OCI-LY7 (cell line): Measurements from ENCODE around the gene CNIH1. TPM values are rescaled to one million over a fixed set of nuclear protein-coding genes. Genes with fewer than 3 reads are reported as not detected.

ENCODE experiments used
- Bru-seq: library from RNA; stranded (reverse); fragments of 400-500 nt; gene quantifications from one replicate; lab custom pipeline; 2021; lab: Mats Ljungman, UMichigan
- BruChase-seq, 2 experiments: library from RNA; stranded (reverse); fragments of 400-500 nt; gene quantifications; one replicate each; lab custom pipeline; 2021; lab: Mats Ljungman, UMichigan
- BruUV-seq: library from RNA; stranded (reverse); fragments of 400-500 nt; replicated peaks from 2 replicates; lab custom pipeline; 2021; lab: Mats Ljungman, UMichigan
- CTCF ChIA-PET: fragments of 300-600 bp; sonication (Branson Sonifier 250); formaldehyde crosslinking; loops from one replicate; lab custom pipeline; 2022; ENCODE audit warnings: antibody characterized with exemption; ENCODE audit not compliant: unreplicated experiment; lab: Charles Lee
- POLR2A ChIA-PET: fragments of 300-600 bp; sonication (Branson Sonifier 250); formaldehyde crosslinking; loops from one replicate; lab custom pipeline; 2022; ENCODE audit warnings: antibody characterized with exemption; lab: Charles Lee
- DNase-seq: peaks from one replicate; pipeline ENCODE4 v3.0.0-alpha.2; 2015; ENCODE audit warnings: low spot score
- H2AFZ ChIP-seq: fragments of 200-600 bp; sonication (generic), shearing (Covaris generic); 2 replicates; pipeline ENCODE4 v1.6.1; 2014; ENCODE audit warnings: mild to moderate bottlenecking, antibody characterized with exemption, low read length, moderate library complexity
- H3K27ac ChIP-seq: fragments of 200-600 bp; sonication (generic); 2 replicates; pipeline ENCODE4 v1.5.1; 2014; ENCODE audit warnings: mixed run types, low read depth, mild to moderate bottlenecking, moderate library complexity, low read length, inconsistent platforms; ENCODE audit not compliant: poor library complexity, severe bottlenecking
- H3K36me3 ChIP-seq: fragments of 200-600 bp; sonication (generic); 2 replicates; pipeline ENCODE4 v1.6.1; 2014; ENCODE audit warnings: mild to moderate bottlenecking, antibody characterized with exemption, low read length, moderate library complexity, mixed read lengths; ENCODE audit not compliant: insufficient read depth
- H3K4me1 ChIP-seq: fragments of 200-600 bp; sonication (generic); 2 replicates; pipeline ENCODE4 v1.5.1; 2014; ENCODE audit warnings: mild to moderate bottlenecking, low read length; ENCODE audit not compliant: insufficient read depth, poor library complexity, severe bottlenecking
- H3K4me2 ChIP-seq: fragments of 200-600 bp; sonication (generic); 2 replicates; pipeline ENCODE4 v1.6.1; 2014; ENCODE audit warnings: mild to moderate bottlenecking, low read length
- H3K4me3 ChIP-seq: fragments of 200-600 bp; sonication (generic); 2 replicates; pipeline ENCODE4 v1.5.1; 2014; ENCODE audit warnings: mild to moderate bottlenecking, low read depth, low read length; ENCODE audit not compliant: poor library complexity, severe bottlenecking
- H3K79me2 ChIP-seq: fragments of 200-600 bp; sonication (generic); 2 replicates; pipeline ENCODE4 v1.6.1; 2016; ENCODE audit warnings: low read depth, mild to moderate bottlenecking, low read length, moderate library complexity, mixed read lengths; ENCODE audit not compliant: insufficient read depth
- H3K9me2 ChIP-seq: fragments of 200-600 bp; sonication (generic); 2 replicates; pipeline ENCODE4 v1.6.1; 2016; ENCODE audit warnings: mild to moderate bottlenecking, low read length, mixed read lengths; ENCODE audit not compliant: insufficient read depth
- H3K9me3 ChIP-seq: fragments of 200-600 bp; sonication (generic); 2 replicates; pipeline ENCODE4 v1.6.1; 2014; ENCODE audit warnings: mild to moderate bottlenecking, mixed run types, low read length, mixed read lengths
- H4K20me1 ChIP-seq: fragments of 200-600 bp; sonication (generic); 2 replicates; pipeline ENCODE4 v1.6.1; 2014; ENCODE audit warnings: mild to moderate bottlenecking, antibody characterized with exemption, low read length, moderate library complexity, mixed read lengths; ENCODE audit not compliant: insufficient read depth
- EZH2phosphoT487 ChIP-seq: fragments of 200-600 bp; sonication (generic); IDR thresholded peaks from 2 replicates; pipeline ENCODE4 v1.6.1; 2018; ENCODE audit warnings: low read depth, borderline replicate concordance, mild to moderate bottlenecking, mixed run types, antibody characterized with exemption, low read length, moderate library complexity, mixed read lengths
- intact Hi-C: fragments of 100-400 bp; cut with micrococcal nuclease; formaldehyde crosslinking; loops from one replicate; pipeline ENCODE4 v1.10.0; 2022; ENCODE audit not compliant: unreplicated experiment
- long read RNA-seq: library from polyadenylated mRNA; stranded (forward); transcript quantifications from one replicate; pipeline ENCODE4 v2.0.0, GENCODE V29; 2022
- total RNA-seq, 2 experiments: library from RNA; depleted of rRNA in 1 of 2; stranded (reverse); fragments of >200 nt in 1 of 2; shearing (Covaris generic) in 1 of 2; gene quantifications; 2 replicates each; pipeline ENCODE4 v1.2.3, GENCODE V29; 2014 to 2022
- TF ChIP-seq, protein P1 (sequence below): fragments of 200-600 bp; sonication (generic); conservative IDR thresholded peaks from 2 replicates; pipeline ENCODE4 v1.5.1; 2014; ENCODE audit warnings: mild to moderate bottlenecking, antibody characterized with exemption, low read length, moderate library complexity, mixed read lengths

CNIH1 gene
- total RNA-seq (2014; rRNA removed; shearing (Covaris generic)) (18.7 and 29.7 TPM in 2 replicates), total RNA-seq (2022) (96.6 and 109 TPM in 2 replicates), Bru-seq, nascent RNA (percentile 94 among the genes with signal in this experiment), BruChase-seq, experiment 1, labeled RNA remaining after a 6-hour chase (percentile 92 among the genes with signal in this experiment), BruChase-seq, experiment 2, labeled RNA remaining after a 2-hour chase (percentile 95 among the genes with signal in this experiment)
- long read RNA-seq, full-length matches to known transcripts: 72 of 78 reads
- long read RNA-seq, partial matches to known transcripts: 0 of 78 reads
- long read RNA-seq, other reads (novel, unspliced or antisense): 6 of 78 reads

DNA sequence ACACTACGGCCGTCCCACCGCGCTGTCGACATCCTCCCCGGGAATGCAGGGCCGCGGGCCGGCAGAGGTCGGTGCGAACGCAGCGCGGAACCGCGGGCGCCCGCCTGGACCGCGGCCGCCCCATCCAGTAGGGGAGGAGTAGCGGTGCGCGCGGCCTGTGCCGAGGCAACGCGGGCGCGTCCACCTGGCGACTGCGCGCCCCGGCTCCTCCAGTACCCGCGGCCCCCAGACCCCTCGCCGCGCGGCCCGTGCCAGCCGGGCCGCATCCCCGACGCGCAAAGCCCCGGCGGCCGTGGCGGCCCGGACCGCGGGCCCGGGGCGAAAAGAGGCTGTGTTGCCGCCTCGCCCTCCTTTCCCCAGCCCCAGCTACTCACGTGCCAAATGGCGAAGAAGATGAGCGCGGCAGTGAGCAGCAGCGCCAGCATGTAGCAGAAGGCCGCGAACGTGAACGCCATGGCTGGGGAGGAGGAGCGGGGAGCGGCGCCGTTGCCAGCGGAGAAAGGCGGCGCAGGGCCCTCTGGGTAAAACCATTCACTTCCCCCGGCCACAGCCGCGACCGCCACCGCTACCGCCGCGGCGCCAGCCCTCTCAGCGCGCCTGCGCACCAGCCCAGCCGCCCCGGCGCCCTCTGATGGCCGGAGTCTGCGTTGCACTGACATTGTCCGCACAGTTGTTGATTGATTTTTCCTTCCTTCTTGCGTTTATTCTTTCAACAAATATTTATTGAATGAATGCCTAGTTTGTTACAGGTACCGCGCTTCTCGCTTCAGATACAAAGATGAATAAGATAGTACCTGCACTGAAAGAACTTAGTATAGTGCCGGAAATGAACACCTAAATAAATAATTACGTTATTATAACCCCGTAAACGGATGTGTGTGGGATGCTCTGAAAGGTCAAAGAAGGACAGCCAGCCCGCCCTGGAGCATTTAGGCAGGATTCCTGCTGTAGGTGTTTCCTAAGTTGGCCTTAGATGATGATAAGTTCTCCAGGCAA, at the start of gene CNIH1:
Gene CNIH1, minus strand, starts transcription at position 502 of the 996 bp plus-strand sequence. Its CDS starts 47 bp downstream, at position 455.
- Histone ChIP-seq H3K9me3 (no peaks in the 10 kb centered on the region), H3K9me2 (no peaks in the 10 kb centered on the region), H3K4me2 (peak within 1 kb of the TSS; percentile 91), H4K20me1 (peaks cover 29% of the 10 kb centered on the region), H3K4me1 (peaks cover 47% of the 10 kb centered on the region), H2AFZ (peak within 1 kb of the TSS; percentile 99), H3K27ac (peak within 1 kb of the TSS; percentile 77), H3K4me3 (peak within 1 kb of the TSS; percentile 86), H3K79me2 (peaks cover 46% of the 10 kb centered on the region), H3K36me3 (peaks cover 33% of the 10 kb centered on the region)
- CTCF ChIA-PET: interaction anchor here (0.6 kb wide), 2 partner anchors 47 to 438 kb away, joined by 3 read pairs; partner anchors contain the start of gene GMFB
- POLR2A ChIA-PET: interaction anchor here (0.6 to 1.1 kb wide), 4 partner anchors 9 to 306 kb away, joined by 3 to 7 read pairs (median 4); partner anchors contain the start of gene CDKN3
- BruUV-seq: no TSS peak
- intact Hi-C loops: loop anchor here (1.0 to 2.0 kb wide), 3 partner anchors 42 to 75 kb away; partner anchors contain the start of gene CDKN3
- TF ChIP-seq, protein P1, sequence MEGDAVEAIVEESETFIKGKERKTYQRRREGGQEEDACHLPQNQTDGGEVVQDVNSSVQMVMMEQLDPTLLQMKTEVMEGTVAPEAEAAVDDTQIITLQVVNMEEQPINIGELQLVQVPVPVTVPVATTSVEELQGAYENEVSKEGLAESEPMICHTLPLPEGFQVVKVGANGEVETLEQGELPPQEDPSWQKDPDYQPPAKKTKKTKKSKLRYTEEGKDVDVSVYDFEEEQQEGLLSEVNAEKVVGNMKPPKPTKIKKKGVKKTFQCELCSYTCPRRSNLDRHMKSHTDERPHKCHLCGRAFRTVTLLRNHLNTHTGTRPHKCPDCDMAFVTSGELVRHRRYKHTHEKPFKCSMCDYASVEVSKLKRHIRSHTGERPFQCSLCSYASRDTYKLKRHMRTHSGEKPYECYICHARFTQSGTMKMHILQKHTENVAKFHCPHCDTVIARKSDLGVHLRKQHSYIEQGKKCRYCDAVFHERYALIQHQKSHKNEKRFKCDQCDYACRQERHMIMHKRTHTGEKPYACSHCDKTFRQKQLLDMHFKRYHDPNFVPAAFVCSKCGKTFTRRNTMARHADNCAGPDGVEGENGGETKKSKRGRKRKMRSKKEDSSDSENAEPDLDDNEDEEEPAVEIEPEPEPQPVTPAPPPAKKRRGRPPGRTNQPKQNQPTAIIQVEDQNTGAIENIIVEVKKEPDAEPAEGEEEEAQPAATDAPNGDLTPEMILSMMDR: peak; percentile 94
- TF ChIP-seq EZH2phosphoT487: no peak
- peak; percentile 94 for DNase-seq

DNA sequence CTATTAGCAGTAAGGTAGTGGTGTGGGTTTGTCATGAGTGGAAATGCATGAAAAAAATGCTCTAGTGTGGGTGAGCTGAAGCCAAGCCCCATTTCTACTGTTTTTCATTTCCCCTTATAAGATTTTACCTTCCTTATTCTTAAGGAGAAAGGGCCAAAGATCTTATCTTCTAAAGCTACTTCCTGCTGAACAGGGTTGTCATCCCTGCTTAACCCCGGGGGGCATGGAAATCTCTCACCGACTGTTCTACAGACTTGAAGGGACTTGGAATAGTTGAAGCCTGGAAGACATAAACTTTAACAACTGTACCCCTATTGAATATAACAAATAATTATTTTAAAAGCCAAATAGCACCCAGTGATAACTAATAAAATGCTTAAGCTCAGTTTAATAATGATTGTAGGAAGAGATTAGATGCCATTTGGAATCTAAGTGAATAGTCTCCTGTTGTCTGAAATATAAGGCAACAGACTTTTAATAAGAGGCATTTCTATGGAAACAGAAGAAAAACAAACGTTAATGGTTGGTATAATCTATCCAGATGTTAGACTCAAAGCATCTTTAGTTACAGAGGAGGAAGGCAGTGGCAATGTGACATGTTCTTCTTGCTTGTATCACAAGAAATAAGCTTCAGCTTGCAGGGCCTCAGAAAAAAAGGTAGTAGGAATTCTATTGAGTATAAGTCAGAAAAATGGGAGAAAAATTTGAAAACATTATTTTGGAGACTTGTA, 49.4 kb upstream of the CNIH1 start:
- peaks cover 38% of the 10 kb centered on the region for H3K79me2 ChIP-seq
- CTCF ChIA-PET: interaction anchor here (0.8 kb wide), 1 partner anchor 93 kb away, joined by 3 read pairs; no protein-coding TSS in a partner anchor
- H3K9me2 ChIP-seq: no peaks in the 10 kb centered on the region
- no peak overlapping the region for H3K4me3 ChIP-seq
- TF ChIP-seq EZH2phosphoT487: no peak
- TF ChIP-seq, protein P1: no peak
- 0 out of 2 replicates have a peak, but pooled peaks cover 4% of the 10 kb centered on the region for H4K20me1 ChIP-seq
- H3K4me2 ChIP-seq: 0 out of 2 replicates have a peak overlapping the region, but pooled peaks have one; percentile 88
- H2AFZ ChIP-seq: peak overlapping the region; percentile 97; the same call in 1 of the 2 replicates
- H3K9me3 ChIP-seq: no peaks in the 10 kb centered on the region
- no peak for DNase-seq
- 0 out of 2 replicates have a peak, but pooled peaks cover 5% of the 10 kb centered on the region for H3K36me3 ChIP-seq
- no TSS peak for BruUV-seq
- peaks cover 35% of the 10 kb centered on the region for H3K4me1 ChIP-seq
- POLR2A ChIA-PET: interaction anchor here (0.5 to 9.3 kb wide), 7 partner anchors 12 to 428 kb away, joined by 3 to 75 read pairs (median 3); partner anchors contain the start of genes CDKN3 and CGRRF1
- no peak overlapping the region for H3K27ac ChIP-seq
- intact Hi-C loops: no loop called here
